K562 (cell line): ENCODE data around the gene DMD. TPM values are rescaled to one million over a fixed set of nuclear protein-coding genes. Genes with fewer than 3 reads are reported as not detected.

Source experiments
- ATAC-seq: fragments of 200-7000 bp; cut with Tn5 transposase; 3 replicates; pipeline ENCODE4 v1.9.1; 2020; ENCODE audit warnings: moderate library complexity
- BruUV-seq: library from RNA; stranded (reverse); fragments of 400-500 nt; replicated peaks from 2 replicates; lab custom pipeline; 2021; lab: Mats Ljungman, UMichigan
- CTCF ChIA-PET: fragments of 300-600 bp; formaldehyde crosslinking; extraction: SDS; loops from one replicate; lab custom pipeline; 2021; ENCODE audit warnings: low intra/inter-chr PET ratio; lab: Yijun Ruan, JAX
- POLR2A ChIA-PET: fragments of 300-600, 350-650 bp; sonication (Branson Sonifier 250); formaldehyde crosslinking; extraction: SDS; loops from one replicate; lab custom pipeline; 2021; ENCODE audit warnings: antibody characterized with exemption, inconsistent platforms; lab: Yijun Ruan, JAX
- DNase-seq, 4 experiments: peaks; one replicate each; pipeline versions ENCODE4 v3.0.0 to v3.0.0-alpha.2; 2011 to 2018; ENCODE audit warnings: low spot score in 3 of 4, mixed read lengths in 3 of 4; ENCODE audit errors: extremely low read depth in 1 of 4
- FAIRE-seq: peaks from 2 replicates; lab custom pipeline; 2011; peaks lifted over from hg19 to GRCh38; lab: Jason Lieb, UNC
- H2AFZ ChIP-seq: 2 replicates; pipeline ENCODE4 v1.6.0; 2011; ENCODE audit warnings: low read depth, low read length, control low read depth, inconsistent platforms
- H3K27ac ChIP-seq: fragments of 200-600 bp; 3 replicates; pipeline ENCODE4 v1.8.0; 2011; ENCODE audit warnings: low read depth, mild to moderate bottlenecking, control low read depth, inconsistent platforms, low read length, moderate library complexity, mixed read lengths; ENCODE audit errors: extremely low read depth
- H3K27me3 ChIP-seq, 2 experiments: fragments of 300-600 bp in 1 of 2; 2 replicates in 1 of 2; 3 replicates in 1 of 2; pipeline versions ENCODE4 v1.6.0 to v1.8.0; 2011; ENCODE audit warnings: inconsistent platforms in 2 of 2, low read length in 2 of 2, mild to moderate bottlenecking in 1 of 2, mixed read lengths in 1 of 2, moderate library complexity in 1 of 2; ENCODE audit not compliant: control insufficient read depth in 2 of 2, insufficient read depth in 2 of 2
- H3K36me3 ChIP-seq: fragments of 300-600 bp; 3 replicates; pipeline ENCODE4 v1.8.0; 2011; ENCODE audit warnings: mild to moderate bottlenecking, low read length, inconsistent platforms; ENCODE audit not compliant: control insufficient read depth, insufficient read depth
- H3K4me1 ChIP-seq, 2 experiments: fragments of 200-600 bp in 1 of 2; replicated peaks in 1 of 2; 2 replicates in 1 of 2; 3 replicates in 1 of 2; pipeline versions ENCODE4 v1.5.1 to v1.8.0; 2011; ENCODE audit warnings: inconsistent platforms in 2 of 2, low read length in 2 of 2, mild to moderate bottlenecking in 1 of 2, mixed read lengths in 1 of 2, moderate library complexity in 1 of 2; ENCODE audit not compliant: control insufficient read depth in 2 of 2, insufficient read depth in 2 of 2
- H3K4me2 ChIP-seq: 2 replicates; pipeline ENCODE4 v1.6.1; 2011; ENCODE audit warnings: low read length, control low read depth, inconsistent platforms, mixed read lengths; ENCODE audit not compliant: insufficient read depth
- H3K4me3 ChIP-seq: fragments of 200-600 bp; sonication (generic), shearing (Covaris generic); 2 replicates; pipeline ENCODE4 v1.5.1; 2016; ENCODE audit warnings: control low read depth, inconsistent platforms
- H3K79me2 ChIP-seq: fragments of 200-600 bp; 3 replicates; pipeline ENCODE4 v1.8.0; 2011; ENCODE audit warnings: low read length, inconsistent platforms; ENCODE audit not compliant: control insufficient read depth, insufficient read depth
- H3K9ac ChIP-seq, 2 experiments: 2 replicates each; pipeline versions ENCODE4 v1.6.0 to v1.6.1; 2011; ENCODE audit warnings: low read depth in 2 of 2, low read length in 2 of 2, control low read depth in 1 of 2, inconsistent platforms in 1 of 2, mild to moderate bottlenecking in 1 of 2, mixed read lengths in 1 of 2; ENCODE audit not compliant: insufficient read depth in 1 of 2
- H3K9me1 ChIP-seq: one replicate; pipeline ENCODE4 v1.6.0; 2011; ENCODE audit warnings: inconsistent platforms, mild to moderate bottlenecking, low read length, moderate library complexity; ENCODE audit not compliant: control insufficient read depth, insufficient read depth
- H3K9me3 ChIP-seq: replicated peaks from 2 replicates; pipeline ENCODE4 v1.5.1; 2011; ENCODE audit warnings: low read depth, low read length, inconsistent platforms; ENCODE audit not compliant: control insufficient read depth, insufficient read depth
- H4K20me1 ChIP-seq: replicated peaks from 2 replicates; pipeline ENCODE4 v1.6.1; 2011; ENCODE audit warnings: low read length, inconsistent platforms, mixed read lengths; ENCODE audit not compliant: control insufficient read depth, insufficient read depth
- HDAC1 ChIP-seq, 2 experiments: fragments of 450-650 bp; IDR thresholded peaks; 2 replicates each; pipeline ENCODE4 v1.6.1; 2016 to 2017; ENCODE audit warnings: inconsistent platforms in 1 of 2, mild to moderate bottlenecking in 1 of 2, moderate library complexity in 1 of 2
- NR2F6 ChIP-seq: fragments of 450-650 bp; formaldehyde crosslinking; IDR thresholded peaks from 2 replicates; pipeline ENCODE4 v1.4.0; 2020; ENCODE audit warnings: mild to moderate bottlenecking
- POLR2A ChIP-seq: fragments of 450-650 bp; conservative IDR thresholded peaks from 2 replicates; pipeline ENCODE4 v1.6.1; 2016
- WGBS: fragments of 100-300 bp; shearing (Covaris generic); methylation state at CpG from one replicate; pipeline ENCODE4 v1.1.6; 2016; ENCODE audit warnings: low coverage, mixed read lengths; ENCODE audit not compliant: insufficient coverage; ENCODE audit errors: missing lambda C conversion rate; 5-methylcytosine and 5-hydroxymethylcytosine counted together
- in situ Hi-C: fragments of 300-500 bp; cut with MboI; formaldehyde crosslinking; loops from 4 replicates; pipeline ENCODE4 v1.15.0; 2018; ENCODE audit warnings: inconsistent platforms, mixed read lengths
- intact Hi-C: fragments of 100-400 bp; cut with micrococcal nuclease; formaldehyde crosslinking; loops from 2 replicates; pipeline ENCODE4 v1.14.2; 2022
- polyA plus RNA-seq, 8 experiments: library from polyadenylated mRNA; depleted of rRNA in 4 of 8; stranded (reverse) in 5 of 8; unstranded in 3 of 8; fragments of >200 nt; fragmentation: Nextera tagmentation in 2 of 8; fragmentation: Illumina TruSeq in 1 of 8; extraction: Ambion mirVana in 2 of 8; extraction: Trizol in 1 of 8; gene quantifications; 2 replicates each; pipeline versions ENCODE4 v1.2.1 to v1.2.3, GENCODE V29; 2011 to 2014; ENCODE audit warnings: inconsistent platforms in 1 of 8, missing spikeins in 1 of 8
- total RNA-seq, 7 experiments: library from RNA; depleted of rRNA in 6 of 7; stranded (reverse); fragments of >200 nt in 6 of 7; fragmentation: Illumina TruSeq in 2 of 7; extraction: Trizol in 2 of 7; gene quantifications; 2 replicates each; pipeline versions ENCODE4 v1.2.1 to v1.2.3, GENCODE V29; 2011 to 2021; ENCODE audit warnings: low replicate concordance in 1 of 7
- TF ChIP-seq, protein P1 (sequence below): IDR thresholded peaks from 3 replicates; pipeline ENCODE4 v1.6.1; 2011; ENCODE audit warnings: borderline replicate concordance, mild to moderate bottlenecking; ENCODE audit not compliant: insufficient read length, insufficient read depth
- TF ChIP-seq, protein P2 (sequence below): fragments of 200-800 bp; sonication (Bioruptor generic); IDR thresholded peaks from 2 replicates; pipeline ENCODE4 v1.6.1; 2017; ENCODE audit warnings: missing genetic modification characterization, missing compliant biosample characterization
- TF ChIP-seq, protein P3 (sequence below): fragments of 250-450 bp; sonication (Bioruptor Pico); IDR thresholded peaks from 2 replicates; pipeline ENCODE4 v1.4.0; 2020

The DMD gene
- total and polyA plus RNA-seq, 9 of the 15 experiments (the other 6 are each of a cell fraction or from before 2014, with no cell fraction given) = 3.8 to 20.4 (median 11.4) TPM

DNA sequence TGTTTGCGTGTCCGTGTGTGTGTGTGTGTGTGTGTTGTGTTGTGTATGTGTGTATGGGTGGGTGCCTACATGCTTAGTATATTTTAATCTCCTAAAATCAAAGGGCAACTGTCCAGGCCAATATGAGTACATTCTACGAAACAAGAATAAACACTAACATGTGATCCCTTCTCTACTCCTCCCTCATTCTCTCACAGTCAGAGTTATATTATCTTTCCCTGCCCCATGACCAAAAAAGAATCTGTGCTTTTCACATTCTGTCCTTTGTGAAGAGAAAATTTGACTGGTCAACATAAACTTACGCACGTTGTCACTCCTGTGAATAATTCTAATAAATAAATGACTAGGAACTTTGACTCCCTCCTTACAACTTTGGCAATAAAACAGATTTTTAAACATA is 532.9 kb downstream of the DMD start:
- POLR2A ChIA-PET = no interaction called here
- no peaks in the 10 kb centered on the region for H3K79me2 ChIP-seq
- H3K27ac ChIP-seq = no peak overlapping the region
- H3K36me3 ChIP-seq = no peaks in the 10 kb centered on the region
- no peak overlapping the region for H3K4me3 ChIP-seq
- H3K9me3 ChIP-seq = no peaks in the 10 kb centered on the region
- BruUV-seq = no TSS peak
- WGBS = 0% methylated on average over 4 of the region's 5 CpGs
- TF ChIP-seq POLR2A (no peak), NR2F6 (CRISPR knock-in tag) (no peak), HDAC1 (IDR thresholded peaks at IDR 0.05) (no peak)
- TF ChIP-seq, protein P1, sequence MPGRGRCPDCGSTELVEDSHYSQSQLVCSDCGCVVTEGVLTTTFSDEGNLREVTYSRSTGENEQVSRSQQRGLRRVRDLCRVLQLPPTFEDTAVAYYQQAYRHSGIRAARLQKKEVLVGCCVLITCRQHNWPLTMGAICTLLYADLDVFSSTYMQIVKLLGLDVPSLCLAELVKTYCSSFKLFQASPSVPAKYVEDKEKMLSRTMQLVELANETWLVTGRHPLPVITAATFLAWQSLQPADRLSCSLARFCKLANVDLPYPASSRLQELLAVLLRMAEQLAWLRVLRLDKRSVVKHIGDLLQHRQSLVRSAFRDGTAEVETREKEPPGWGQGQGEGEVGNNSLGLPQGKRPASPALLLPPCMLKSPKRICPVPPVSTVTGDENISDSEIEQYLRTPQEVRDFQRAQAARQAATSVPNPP = no peak
- TF ChIP-seq, protein P2, sequence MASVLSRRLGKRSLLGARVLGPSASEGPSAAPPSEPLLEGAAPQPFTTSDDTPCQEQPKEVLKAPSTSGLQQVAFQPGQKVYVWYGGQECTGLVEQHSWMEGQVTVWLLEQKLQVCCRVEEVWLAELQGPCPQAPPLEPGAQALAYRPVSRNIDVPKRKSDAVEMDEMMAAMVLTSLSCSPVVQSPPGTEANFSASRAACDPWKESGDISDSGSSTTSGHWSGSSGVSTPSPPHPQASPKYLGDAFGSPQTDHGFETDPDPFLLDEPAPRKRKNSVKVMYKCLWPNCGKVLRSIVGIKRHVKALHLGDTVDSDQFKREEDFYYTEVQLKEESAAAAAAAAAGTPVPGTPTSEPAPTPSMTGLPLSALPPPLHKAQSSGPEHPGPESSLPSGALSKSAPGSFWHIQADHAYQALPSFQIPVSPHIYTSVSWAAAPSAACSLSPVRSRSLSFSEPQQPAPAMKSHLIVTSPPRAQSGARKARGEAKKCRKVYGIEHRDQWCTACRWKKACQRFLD (CRISPR knock-in tag) = no peak
- TF ChIP-seq, protein P3, sequence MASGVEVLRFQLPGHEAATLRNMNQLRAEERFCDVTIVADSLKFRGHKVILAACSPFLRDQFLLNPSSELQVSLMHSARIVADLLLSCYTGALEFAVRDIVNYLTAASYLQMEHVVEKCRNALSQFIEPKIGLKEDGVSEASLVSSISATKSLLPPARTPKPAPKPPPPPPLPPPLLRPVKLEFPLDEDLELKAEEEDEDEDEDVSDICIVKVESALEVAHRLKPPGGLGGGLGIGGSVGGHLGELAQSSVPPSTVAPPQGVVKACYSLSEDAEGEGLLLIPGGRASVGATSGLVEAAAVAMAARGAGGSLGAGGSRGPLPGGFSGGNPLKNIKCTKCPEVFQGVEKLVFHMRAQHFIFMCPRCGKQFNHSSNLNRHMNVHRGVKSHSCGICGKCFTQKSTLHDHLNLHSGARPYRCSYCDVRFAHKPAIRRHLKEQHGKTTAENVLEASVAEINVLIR (CRISPR knock-in tag) = no peak
- H2AFZ ChIP-seq = no peak overlapping the region
- FAIRE-seq (no peak), DNase-seq (no peak), ATAC-seq (no peak)
- H3K9ac ChIP-seq = no peak overlapping the region
- H3K27me3 ChIP-seq = no peaks in the 10 kb centered on the region
- intact Hi-C loops = no loop called here
- H4K20me1 ChIP-seq = no peaks in the 10 kb centered on the region
- H3K4me2 ChIP-seq = no peak overlapping the region
- no peaks in the 10 kb centered on the region for H3K4me1 ChIP-seq
- CTCF ChIA-PET = no interaction called here
- H3K9me1 ChIP-seq = no peaks in the 10 kb centered on the region
- in situ Hi-C loops = no loop called here
